Keratinocyte (primary cell): ENCODE results near the gene TMEM129.

Source experiments
- CTCF ChIP-seq, 3 experiments: IDR thresholded peaks in 1 of 3; conservative IDR thresholded peaks in 1 of 3; optimal IDR thresholded peaks in 1 of 3; 2 replicates in 2 of 3; 3 replicates in 1 of 3; pipeline versions ENCODE3 to v1.5.1; 2011; ENCODE audit warnings: low read length in 3 of 3, mild to moderate bottlenecking in 3 of 3, moderate library complexity in 2 of 3, control low read depth in 1 of 3, inconsistent platforms in 1 of 3; ENCODE audit not compliant: insufficient read depth in 2 of 3; ENCODE audit errors: extremely low read depth in 1 of 3
- EZH2 ChIP-seq: IDR thresholded peaks from one replicate; pipeline ENCODE4 v1.6.1; 2012; ENCODE audit warnings: inconsistent platforms, mild to moderate bottlenecking, low read length, moderate library complexity

DNA sequence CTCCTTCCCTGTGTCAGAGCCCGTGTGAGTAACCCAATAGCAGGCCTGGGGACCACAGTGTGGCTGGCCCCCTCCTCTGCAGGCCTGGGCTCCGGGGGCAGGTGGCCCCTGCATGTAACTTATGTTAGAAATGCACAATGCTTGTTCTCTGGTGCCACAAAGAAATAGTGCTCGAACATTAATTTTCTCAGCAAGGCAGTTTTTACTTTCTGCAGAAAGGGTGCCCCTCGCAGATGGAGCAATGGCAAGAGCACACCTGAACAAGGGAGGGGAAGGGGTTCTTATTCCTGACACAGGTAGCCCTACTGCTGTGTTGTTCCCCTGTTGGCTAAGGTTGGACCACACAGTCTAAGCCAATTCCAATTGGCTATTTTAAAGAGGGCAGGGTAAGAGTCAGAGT is 17.3 kb upstream of the TMEM129 start:
- TF ChIP-seq CTCF (optimal IDR thresholded peaks at IDR 0.05 in 1 of 3, IDR thresholded peaks at IDR 0.05 in 1 of 3, conservative IDR thresholded peaks at IDR 0.05 in 1 of 3; ENCODE audit: extremely low read depth in 1 of 3, insufficient read depth in 2 of 3, low read length in 3 of 3) (no peak), EZH2 (no peak)
